ENCODE results near the gene ZNF724.
"Not testable (repeated sequence)": the region's sequence is repeated elsewhere in the genome, so short reads cannot be mapped to it uniquely, and the experiment has no call there.

- TF ChIP-seq CTCF (conservative IDR thresholded peaks at IDR 0.05 in 1 of 2, IDR thresholded peaks at IDR 0.05 in 1 of 2; ENCODE audit: low read depth in 1 of 2, low read length in 2 of 2); EZH2 (IDR thresholded peaks at IDR 0.05; ENCODE audit: low read length, missing control alignments): not testable (repeated sequence)
Measured at GRCh38 chr19:23289966-23290365, 39.8 kb upstream of the ZNF724 start.

Data from fibroblast of lung (primary cell).